Measurements from ENCODE around the gene DNAJA1. TPM values are rescaled to one million over a fixed set of nuclear protein-coding genes. Genes with fewer than 3 reads are reported as not detected.
A peak's percentile ranks its signal among the peaks of the same experiment; 100 is the strongest.

The DNAJA1 gene
- total RNA-seq = 10 to 100 TPM; 46.7 to 90.4 (median 54.7) TPM
- polyA plus RNA-seq = 10 to 100 TPM; 27.3 to 80.6 TPM
- long read RNA-seq, donor 1, transcript DNAJA1-201 (9 exons, 2,381 nt) = major isoform, 191 of 202 reads
- long read RNA-seq, donor 1, partial matches to known transcripts = 5 of 202 reads
- long read RNA-seq, donor 1, other reads (novel, unspliced or antisense) = 6 of 202 reads
- long read RNA-seq, donor 2, transcript DNAJA1-201 (9 exons, 2,381 nt) = major isoform, 108 of 113 reads
- long read RNA-seq, donor 2, partial matches to known transcripts = 3 of 113 reads
- long read RNA-seq, donor 2, other reads (novel, unspliced or antisense) = 2 of 113 reads
- long read RNA-seq, donor 3, transcript DNAJA1-201 (9 exons, 2,381 nt) = major isoform, 139 of 148 reads
- long read RNA-seq, donor 3, partial matches to known transcripts = 2 of 148 reads
- long read RNA-seq, donor 3, other reads (novel, unspliced or antisense) = 7 of 148 reads

DNA sequence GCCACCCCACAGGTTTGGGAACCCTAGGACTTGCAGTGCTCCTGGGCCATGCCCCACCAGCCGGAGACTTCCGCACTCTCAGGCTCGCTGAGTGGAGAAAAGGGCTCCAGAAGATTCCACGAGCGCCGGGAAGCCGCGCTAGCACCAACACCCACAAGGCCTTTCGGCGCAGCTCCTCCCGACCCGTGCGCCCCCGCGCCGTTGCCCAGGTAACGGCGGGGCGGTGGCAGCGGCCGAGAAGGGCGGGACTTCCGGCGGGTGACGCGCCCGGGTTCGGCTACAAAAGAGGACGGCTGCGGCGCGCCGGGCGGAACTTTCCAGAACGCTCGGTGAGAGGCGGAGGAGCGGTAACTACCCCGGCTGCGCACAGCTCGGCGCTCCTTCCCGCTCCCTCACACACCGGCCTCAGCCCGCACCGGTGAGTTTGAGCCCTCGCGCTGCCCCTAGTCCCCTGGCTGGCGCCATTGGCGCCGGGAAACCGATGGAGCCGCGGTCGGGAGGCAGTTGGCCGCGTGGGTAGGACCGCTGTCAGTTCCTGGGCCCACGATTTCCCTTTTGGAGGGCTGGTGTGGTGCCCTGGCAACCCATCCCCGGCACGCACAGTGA lies at the start of gene DNAJA1:
TSS of gene DNAJA1 (plus strand) at position 308 of the 606 bp plus-strand sequence. CDS start 1,212 bp downstream, outside the sequence.
- TF ChIP-seq, protein P1, sequence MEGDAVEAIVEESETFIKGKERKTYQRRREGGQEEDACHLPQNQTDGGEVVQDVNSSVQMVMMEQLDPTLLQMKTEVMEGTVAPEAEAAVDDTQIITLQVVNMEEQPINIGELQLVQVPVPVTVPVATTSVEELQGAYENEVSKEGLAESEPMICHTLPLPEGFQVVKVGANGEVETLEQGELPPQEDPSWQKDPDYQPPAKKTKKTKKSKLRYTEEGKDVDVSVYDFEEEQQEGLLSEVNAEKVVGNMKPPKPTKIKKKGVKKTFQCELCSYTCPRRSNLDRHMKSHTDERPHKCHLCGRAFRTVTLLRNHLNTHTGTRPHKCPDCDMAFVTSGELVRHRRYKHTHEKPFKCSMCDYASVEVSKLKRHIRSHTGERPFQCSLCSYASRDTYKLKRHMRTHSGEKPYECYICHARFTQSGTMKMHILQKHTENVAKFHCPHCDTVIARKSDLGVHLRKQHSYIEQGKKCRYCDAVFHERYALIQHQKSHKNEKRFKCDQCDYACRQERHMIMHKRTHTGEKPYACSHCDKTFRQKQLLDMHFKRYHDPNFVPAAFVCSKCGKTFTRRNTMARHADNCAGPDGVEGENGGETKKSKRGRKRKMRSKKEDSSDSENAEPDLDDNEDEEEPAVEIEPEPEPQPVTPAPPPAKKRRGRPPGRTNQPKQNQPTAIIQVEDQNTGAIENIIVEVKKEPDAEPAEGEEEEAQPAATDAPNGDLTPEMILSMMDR (IDR thresholded peaks at IDR 0.05) = no peak
- Histone ChIP-seq H3K27me3 (no peaks in the 10 kb centered on the region), H3K4me1 (peaks cover 11 to 64% (median 54%) of the 10 kb centered on the region in 9 donors), H3K36me3 (peaks cover 0 to 49% (median 20%) of the 10 kb centered on the region in 9 donors), H3K9me3 (no peaks in the 10 kb centered on the region), H3K27ac (peak within 1 kb of the TSS; percentile 97 to 100 (median 99)), H3K4me3 (peak within 1 kb of the TSS; percentile 73 to 100 (median 94))
- intact Hi-C loops (cut with DNase I) = loop anchor here in 3 of 10 donors (1.0 to 2.0 kb wide), 3 partner anchors 20 to 24 kb away; partner anchors contain the start of gene APTX (in 2 of the 3)
- 0% methylated on average over 55 to 61 of the region's 61 CpGs for WGBS, 2 donors
- peak; percentile 97 to 98 (median 98) for ATAC-seq
- DNase-seq = peak; percentile 94 to 96

DNA sequence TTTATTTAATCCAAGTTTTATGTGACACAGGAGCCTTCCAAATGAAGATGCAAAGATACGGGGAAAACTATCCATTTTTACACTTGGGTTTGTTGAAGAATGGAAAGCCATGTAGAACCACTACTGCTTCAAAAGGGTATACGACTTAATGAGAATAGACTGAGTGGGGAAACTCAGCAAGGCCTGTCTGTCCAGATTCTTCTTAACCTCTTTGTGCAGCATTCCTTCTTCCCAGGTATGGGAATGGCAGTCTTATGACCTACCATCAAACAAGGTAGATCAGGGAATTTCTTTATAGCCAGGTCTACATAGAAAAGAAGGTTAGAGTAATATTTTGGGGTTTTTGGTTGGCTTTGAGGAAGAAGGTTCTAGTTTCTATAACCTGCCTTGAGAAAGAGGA lies 47.0 kb upstream of the DNAJA1 start:
- no peak overlapping the region for H3K4me3 ChIP-seq
- WGBS, 2 donors = 89 to 94% methylated on average over 2 of the region's 2 CpGs
- no peaks in the 10 kb centered on the region for H3K9me3 ChIP-seq
- peaks cover 0 to 81% (median 18%) of the 10 kb centered on the region in 9 donors for H3K36me3 ChIP-seq
- TF ChIP-seq, protein P1 (IDR thresholded peaks at IDR 0.05) = no peak
- no peaks in the 10 kb centered on the region for H3K4me1 ChIP-seq
- no peaks in the 10 kb centered on the region for H3K27me3 ChIP-seq
- ATAC-seq = no peak
- no peak for DNase-seq
- H3K27ac ChIP-seq = no peak overlapping the region
- intact Hi-C loops (cut with DNase I) = loop anchor here in 1 of 10 donors (10.0 kb wide), 1 partner anchor 603 kb away; no protein-coding TSS in a partner anchor

DNA sequence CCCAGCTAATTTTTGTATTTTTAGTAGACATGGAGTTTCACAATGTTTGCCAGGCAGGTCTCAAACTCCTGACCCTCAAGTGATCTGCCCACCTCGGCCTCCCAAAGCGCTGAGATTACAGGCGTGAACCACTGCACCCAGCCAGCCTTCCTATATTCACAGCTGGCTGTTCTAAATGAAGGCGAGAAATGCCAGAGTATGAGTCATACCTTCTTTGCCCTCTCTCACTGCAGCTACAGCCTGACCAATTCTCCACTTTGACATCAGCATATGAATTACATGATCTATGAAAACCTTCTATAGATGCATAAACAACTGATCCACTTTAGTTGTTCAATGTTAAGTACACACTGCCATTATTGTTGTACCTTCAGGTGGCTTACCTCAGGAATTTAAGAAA lies 38.1 kb upstream of the DNAJA1 start:
- 90 to 96% methylated on average over 4 of the region's 4 CpGs for WGBS, 2 donors
- no peak overlapping the region for H3K27ac ChIP-seq
- DNase-seq (no peak), ATAC-seq (no peak)
- H3K9me3 ChIP-seq = no peaks in the 10 kb centered on the region
- TF ChIP-seq, protein P1 (IDR thresholded peaks at IDR 0.05) = no peak
- no peaks in the 10 kb centered on the region for H3K27me3 ChIP-seq
- H3K36me3 ChIP-seq = peaks cover 0 to 99% (median 49%) of the 10 kb centered on the region in 9 donors
- H3K4me3 ChIP-seq = no peak overlapping the region
- H3K4me1 ChIP-seq = peaks cover 0 to 4% (median 1%) of the 10 kb centered on the region in 9 donors
- intact Hi-C loops (cut with DNase I) = no loop called here

DNA sequence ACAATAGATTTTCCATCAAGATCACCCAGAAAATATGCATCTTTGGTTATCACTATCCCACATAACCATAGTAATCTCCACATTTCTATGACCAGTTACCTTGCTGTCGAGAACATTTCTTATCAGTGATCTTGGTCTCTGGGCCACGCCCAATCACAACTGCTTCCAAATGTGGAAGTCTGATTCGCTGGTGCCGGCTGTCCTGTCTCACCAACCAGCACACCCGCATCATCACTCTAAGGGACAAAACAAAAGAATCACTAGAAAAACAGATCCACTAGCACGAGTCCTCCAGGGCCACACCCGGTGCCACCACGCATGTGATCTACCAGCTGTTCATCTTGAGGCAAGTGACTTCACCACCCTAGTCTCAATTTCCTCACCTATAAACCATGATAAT lies 35.4 kb upstream of the DNAJA1 start:
- WGBS, 2 donors = 92 to 94% methylated on average over 8 of the region's 8 CpGs
- H3K4me1 ChIP-seq = peaks cover 0 to 20% (median 15%) of the 10 kb centered on the region in 9 donors
- intact Hi-C loops (cut with DNase I) = no loop called here

More for the DNA sequence above, 35.4 kb upstream of the DNAJA1 start:
- Histone ChIP-seq H3K9me3 (no peaks in the 10 kb centered on the region), H3K27ac (no peak overlapping the region), H3K27me3 (no peaks in the 10 kb centered on the region), H3K4me3 (no peak overlapping the region), H3K36me3 (peaks cover 0 to 85% (median 45%) of the 10 kb centered on the region in 9 donors)
- DNase-seq = no peak
- TF ChIP-seq, protein P1 (IDR thresholded peaks at IDR 0.05) = no peak
- ATAC-seq = no peak
